Natural killer cell treated with Interleukin-12 subunit alpha and Interleukin-12 subunit beta and Interleukin-15 and Interleukin-18, amount 100 ng/mL, for 72 hours (primary cell): Measurements from ENCODE around the gene TRAPPC12. TPM values are rescaled to one million over a fixed set of nuclear protein-coding genes. Genes with fewer than 3 reads are reported as not detected.

Experiments
- ATAC-seq, 2 donors: fragments of 150-1000 bp; cut with Tn5 transposase in 1 of 2; sonication (Bioruptor Pico), chemical (Tn5 transposase) in 1 of 2; 2 replicates each; pipeline ENCODE4 v1.10.0; 2021
- DNase-seq: peaks from one replicate; pipeline ENCODE4 v3.0.0; 2022; ENCODE audit warnings: low spot score
- H3K27ac Mint-ChIP-seq, 2 donors: 1 replicate in 1 of 2; 2 replicates in 1 of 2; pipeline ENCODE4 v1.8.0; 2022; ENCODE audit warnings: mixed read lengths in 2 of 2, mild to moderate bottlenecking in 1 of 2, moderate library complexity in 1 of 2
- H3K27me3 Mint-ChIP-seq, 2 donors: 1 replicate in 1 of 2; 2 replicates in 1 of 2; pipeline ENCODE4 v1.8.0; 2022; ENCODE audit warnings: mixed read lengths in 2 of 2
- H3K36me3 Mint-ChIP-seq: one replicate; pipeline ENCODE4 v1.8.0; 2022; ENCODE audit warnings: mixed read lengths
- H3K4me1 Mint-ChIP-seq, 2 donors: 1 replicate in 1 of 2; 2 replicates in 1 of 2; pipeline ENCODE4 v1.8.0; 2022; ENCODE audit warnings: low read depth in 2 of 2, mixed read lengths in 2 of 2, mild to moderate bottlenecking in 1 of 2
- H3K4me3 Mint-ChIP-seq: one replicate; pipeline ENCODE4 v1.8.0; 2022; ENCODE audit warnings: mixed read lengths
- H3K9me3 Mint-ChIP-seq: 2 replicates; pipeline ENCODE4 v1.8.0; 2022; ENCODE audit warnings: mixed read lengths
- total RNA-seq, 2 donors: library from RNA; stranded (reverse); gene quantifications; one replicate each; pipeline ENCODE4 v1.2.3, GENCODE V29; 2022

TRAPPC12 gene
- total RNA-seq, 2 donors from 2014 or later = 93.2 to 155 TPM

DNA sequence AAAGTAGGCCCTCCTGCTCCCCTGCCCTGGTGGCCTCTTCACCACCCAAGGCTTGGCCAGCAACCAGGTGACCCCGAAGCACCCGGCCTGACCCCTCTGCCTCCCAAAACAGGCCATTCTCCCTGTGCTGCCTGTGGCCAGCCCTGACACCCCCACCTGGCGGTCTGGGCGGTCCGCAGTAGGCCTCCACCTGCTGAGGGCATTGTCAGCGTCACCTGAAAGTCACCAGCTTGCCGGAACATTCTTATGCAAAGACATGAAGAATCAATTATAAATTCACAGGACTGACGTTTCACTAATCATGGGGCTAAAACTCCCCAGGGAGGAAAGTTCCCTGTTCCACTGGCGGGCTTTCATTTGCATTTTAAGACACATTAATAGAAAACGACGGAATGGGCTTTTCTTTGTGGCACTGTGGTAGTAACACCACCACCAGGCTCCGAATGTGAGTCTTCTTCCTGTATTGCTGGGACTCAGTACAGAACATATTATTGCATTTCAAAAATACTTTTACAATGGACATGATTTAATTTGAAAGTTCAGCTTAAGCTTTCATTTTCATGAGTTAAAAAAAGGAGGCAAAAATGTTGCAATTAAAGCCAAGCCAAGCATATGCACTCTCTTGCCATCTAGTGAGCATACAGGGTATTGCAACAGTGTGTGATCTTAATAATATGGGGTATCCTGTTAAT, 82.5 kb downstream of the TRAPPC12 start:
- Mint-ChIP-seq H3K9me3 (no peaks in the 10 kb centered on the region), H3K27ac (peak overlapping the region; percentile 79 to 93)
- DNase-seq = no peak

DNA sequence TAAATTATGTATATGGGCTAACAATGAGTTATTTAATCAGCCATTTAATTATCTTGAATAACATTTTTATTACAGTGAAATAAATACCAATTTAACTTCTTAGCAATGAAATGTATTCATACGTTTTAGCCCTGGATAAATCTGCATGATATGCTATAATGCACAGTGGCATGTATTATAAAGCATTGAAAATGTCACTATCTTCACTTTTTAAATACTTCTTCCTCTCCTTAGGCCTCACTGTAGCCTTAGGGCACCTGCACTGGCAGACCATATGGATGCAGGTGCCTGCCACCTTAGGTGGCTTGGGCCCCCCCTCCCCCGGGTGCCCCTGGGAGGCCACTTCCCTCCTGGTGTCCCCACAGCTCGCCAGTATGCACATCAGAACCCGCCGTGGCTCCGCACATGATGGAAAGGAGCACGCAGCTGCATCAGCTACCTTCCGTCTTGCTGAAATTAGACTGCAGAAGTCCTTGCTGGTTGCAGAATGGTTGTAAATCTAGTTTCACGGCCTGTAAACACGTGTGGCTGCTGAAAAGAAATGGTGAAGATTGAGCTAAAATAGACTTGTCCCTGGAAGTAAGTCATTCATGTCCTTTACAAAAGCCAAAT, 83.1 kb downstream of the TRAPPC12 start:
- Mint-ChIP-seq H3K27ac (peak overlapping the region; percentile 79 to 93), H3K9me3 (no peaks in the 10 kb centered on the region), H3K4me1 (peaks cover 6 to 8% of the 10 kb centered on the region in 2 donors), H3K27me3 (no peaks in the 10 kb centered on the region), H3K36me3 (peaks cover 4% of the 10 kb centered on the region), H3K4me3 (no peak overlapping the region)
- ATAC-seq (no peak), DNase-seq (no peak)

More for the DNA sequence above, 82.5 kb downstream of the TRAPPC12 start:
- peak; percentile 55 to 72 for ATAC-seq
- Mint-ChIP-seq H3K27me3 (no peaks in the 10 kb centered on the region), H3K4me3 (peak overlapping the region; percentile 53), H3K36me3 (peaks cover 4% of the 10 kb centered on the region), H3K4me1 (peaks cover 6 to 9% of the 10 kb centered on the region in 2 donors)

DNA sequence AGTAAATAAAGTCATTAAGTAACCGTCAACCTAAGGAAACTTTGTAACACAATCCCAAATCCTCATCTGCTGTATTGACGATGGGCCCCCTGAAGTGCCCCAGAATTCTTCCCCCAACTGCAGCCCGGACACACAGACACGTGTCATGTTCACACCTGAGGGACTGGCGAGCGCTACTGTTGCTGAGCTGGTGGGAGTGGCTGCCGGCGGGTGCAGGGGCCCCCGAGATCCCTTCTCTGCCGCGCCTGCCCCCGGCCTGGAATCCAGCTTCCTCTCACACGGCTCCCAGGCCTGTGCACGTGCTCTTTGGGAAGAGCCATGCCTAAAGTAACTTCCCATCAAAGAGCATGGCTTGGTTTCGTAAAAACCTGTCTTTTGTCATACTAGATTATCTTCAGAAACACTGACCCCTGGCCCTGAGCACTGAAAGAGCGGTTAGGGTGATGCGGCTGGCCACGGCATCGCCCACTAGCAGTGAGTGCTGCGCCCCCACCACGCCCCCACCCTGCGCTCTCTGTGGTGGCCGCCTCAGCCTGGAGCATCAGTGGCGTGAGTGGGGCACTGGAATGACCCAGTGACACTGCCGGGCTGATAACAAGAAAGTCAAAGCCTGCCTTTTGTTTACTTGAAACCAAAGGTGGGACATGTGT, 83.8 kb downstream of the TRAPPC12 start:
- Mint-ChIP-seq H3K9me3 (no peaks in the 10 kb centered on the region), H3K4me1 (peaks cover 6 to 11% of the 10 kb centered on the region in 2 donors), H3K27me3 (no peaks in the 10 kb centered on the region), H3K27ac (no peak overlapping the region), H3K36me3 (peaks cover 6% of the 10 kb centered on the region), H3K4me3 (no peak overlapping the region)
- DNase-seq (no peak), ATAC-seq (no peak)

DNA sequence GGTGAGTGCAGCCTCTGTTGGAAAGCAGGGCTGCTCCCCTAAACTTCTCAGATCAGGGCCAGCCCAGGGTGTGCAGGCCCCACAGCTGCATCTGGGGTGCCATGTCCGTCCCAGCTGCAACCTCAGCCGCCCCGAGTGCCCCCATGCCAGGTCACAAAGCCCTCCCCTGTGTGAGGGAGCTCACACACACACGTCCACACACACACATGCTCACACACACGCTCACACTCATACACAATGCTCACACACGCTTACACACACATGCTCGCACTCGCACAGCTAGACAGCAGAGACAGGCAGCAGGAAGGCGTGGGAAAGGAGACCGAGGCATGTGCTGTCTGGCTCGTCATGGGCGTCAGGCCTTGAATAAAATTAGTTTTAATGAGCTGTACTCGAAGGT, 84.5 kb downstream of the TRAPPC12 start:
- peaks cover 6 to 15% of the 10 kb centered on the region in 2 donors for H3K4me1 Mint-ChIP-seq
- no peaks in the 10 kb centered on the region for H3K27me3 Mint-ChIP-seq
- no peaks in the 10 kb centered on the region for H3K9me3 Mint-ChIP-seq
- no peak overlapping the region for H3K27ac Mint-ChIP-seq
- H3K36me3 Mint-ChIP-seq = peaks cover 6% of the 10 kb centered on the region
- DNase-seq (no peak), ATAC-seq (no peak)
- no peak overlapping the region for H3K4me3 Mint-ChIP-seq

DNA sequence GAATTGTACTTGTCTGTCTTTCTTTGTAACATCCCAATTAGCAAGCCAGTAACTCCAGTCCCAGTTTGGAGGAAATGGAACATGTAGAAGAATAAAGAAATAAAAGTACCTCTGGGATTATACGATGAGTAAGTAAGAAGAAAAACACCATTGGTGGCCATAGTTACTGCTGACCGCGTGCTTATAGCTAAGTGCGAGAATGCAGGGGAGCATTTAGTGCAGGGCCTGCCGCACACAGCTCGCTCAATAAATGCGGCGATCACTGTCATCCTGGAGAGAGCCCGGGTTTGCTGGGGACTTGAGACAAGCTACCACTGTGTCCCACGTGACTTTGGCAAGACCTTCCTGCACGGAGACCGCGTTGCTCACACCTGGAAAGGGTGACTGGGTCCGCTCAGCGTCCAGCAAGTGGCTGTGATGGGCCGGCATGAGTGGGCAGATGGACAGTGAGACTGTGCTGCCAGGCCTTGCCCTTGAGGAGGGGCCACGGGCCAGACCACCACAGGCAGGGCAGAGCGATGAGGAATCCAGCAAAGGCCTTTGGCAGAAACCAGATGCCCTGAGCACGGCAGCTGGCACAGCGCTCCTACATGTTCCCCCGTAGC, 85.0 kb downstream of the TRAPPC12 start:
- ATAC-seq (no peak), DNase-seq (no peak)
- Mint-ChIP-seq H3K27me3 (no peaks in the 10 kb centered on the region), H3K4me3 (no peak overlapping the region), H3K36me3 (peaks cover 6% of the 10 kb centered on the region), H3K4me1 (peaks cover 6 to 15% of the 10 kb centered on the region in 2 donors), H3K27ac (no peak overlapping the region), H3K9me3 (no peaks in the 10 kb centered on the region)

DNA sequence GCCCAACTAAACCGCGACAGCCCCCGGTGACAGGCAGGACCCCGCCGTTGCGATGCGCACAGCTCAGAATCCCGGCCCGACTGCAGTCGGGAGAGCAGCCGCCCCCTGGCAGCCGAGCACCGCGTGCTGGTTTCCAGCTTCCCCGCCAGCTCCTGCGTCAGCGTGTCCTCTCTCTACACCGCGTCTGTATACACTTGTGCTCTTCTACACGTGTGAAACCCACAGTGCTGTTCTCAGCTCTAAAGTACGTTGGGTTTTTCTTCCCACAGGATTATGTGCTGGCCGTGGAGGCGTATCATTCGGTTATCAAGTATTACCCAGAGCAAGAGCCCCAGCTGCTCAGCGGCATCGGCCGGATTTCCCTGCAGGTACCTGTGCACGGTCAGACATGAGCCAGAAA, 85.8 kb downstream of the TRAPPC12 start:
- ATAC-seq = no peak
- H3K9me3 Mint-ChIP-seq = no peaks in the 10 kb centered on the region
- H3K4me1 Mint-ChIP-seq = peaks cover 6 to 15% of the 10 kb centered on the region in 2 donors
- no peak overlapping the region for H3K4me3 Mint-ChIP-seq
- peaks cover 6% of the 10 kb centered on the region for H3K36me3 Mint-ChIP-seq
- DNase-seq = no peak
- no peaks in the 10 kb centered on the region for H3K27me3 Mint-ChIP-seq
- no peak overlapping the region for H3K27ac Mint-ChIP-seq

DNA sequence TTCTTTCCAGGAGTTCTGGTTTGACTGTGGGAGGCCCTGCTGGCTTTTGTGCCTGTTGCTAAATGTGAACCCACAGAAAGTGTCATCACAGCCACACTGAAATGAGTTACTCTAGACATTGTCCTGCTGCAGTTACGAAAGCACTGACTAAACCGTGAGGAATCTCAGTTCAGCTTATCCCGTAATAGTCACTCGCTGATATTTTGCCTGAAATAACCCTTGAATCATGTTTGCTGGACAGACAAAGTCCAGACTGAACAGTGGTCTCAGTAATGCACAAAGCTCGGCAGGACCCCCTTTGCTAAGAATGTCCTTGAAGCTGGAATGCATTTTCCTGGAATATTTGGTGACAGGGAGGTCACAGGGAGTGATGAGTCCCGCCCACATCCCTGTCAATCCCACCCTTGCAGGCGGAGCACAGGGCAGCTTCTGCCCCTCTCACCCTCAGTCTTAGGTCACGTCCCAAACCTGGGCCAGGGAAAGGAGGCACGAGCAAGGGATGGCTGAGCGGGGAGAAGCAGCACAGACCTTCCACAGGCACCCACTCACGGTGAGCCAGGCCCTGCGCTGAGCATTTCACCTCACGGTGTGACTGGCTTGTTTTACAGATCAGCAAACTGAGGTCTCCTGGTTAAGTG, 86.5 kb downstream of the TRAPPC12 start:
- Mint-ChIP-seq H3K36me3 (peaks cover 6% of the 10 kb centered on the region), H3K27ac (no peak overlapping the region), H3K4me3 (no peak overlapping the region), H3K9me3 (no peaks in the 10 kb centered on the region), H3K27me3 (no peaks in the 10 kb centered on the region), H3K4me1 (peaks cover 6 to 15% of the 10 kb centered on the region in 2 donors)
- ATAC-seq (no peak), DNase-seq (no peak)

DNA sequence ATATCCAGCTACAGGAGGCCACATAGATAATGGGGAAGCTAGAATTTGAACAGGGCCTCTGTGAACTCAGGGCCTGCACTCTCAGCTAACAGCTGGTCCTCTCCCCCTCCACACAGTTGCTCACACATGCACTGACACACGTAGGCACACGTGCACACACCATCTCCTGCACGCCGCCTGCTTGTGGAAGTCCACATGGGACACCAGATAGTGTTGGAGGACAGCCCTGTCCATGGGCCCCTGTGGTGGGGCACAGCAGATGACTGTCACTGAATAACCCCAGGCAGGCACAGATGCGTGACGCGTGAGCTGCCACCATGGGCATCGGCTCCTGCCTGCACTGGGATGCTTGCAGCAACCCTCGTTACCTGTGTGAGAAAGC, 87.0 kb downstream of the TRAPPC12 start:
- Mint-ChIP-seq H3K4me3 (no peak overlapping the region), H3K4me1 (peaks cover 6 to 15% of the 10 kb centered on the region in 2 donors), H3K36me3 (peaks cover 6% of the 10 kb centered on the region), H3K27me3 (no peaks in the 10 kb centered on the region), H3K27ac (no peak overlapping the region), H3K9me3 (no peaks in the 10 kb centered on the region)
- ATAC-seq (no peak), DNase-seq (no peak)

DNA sequence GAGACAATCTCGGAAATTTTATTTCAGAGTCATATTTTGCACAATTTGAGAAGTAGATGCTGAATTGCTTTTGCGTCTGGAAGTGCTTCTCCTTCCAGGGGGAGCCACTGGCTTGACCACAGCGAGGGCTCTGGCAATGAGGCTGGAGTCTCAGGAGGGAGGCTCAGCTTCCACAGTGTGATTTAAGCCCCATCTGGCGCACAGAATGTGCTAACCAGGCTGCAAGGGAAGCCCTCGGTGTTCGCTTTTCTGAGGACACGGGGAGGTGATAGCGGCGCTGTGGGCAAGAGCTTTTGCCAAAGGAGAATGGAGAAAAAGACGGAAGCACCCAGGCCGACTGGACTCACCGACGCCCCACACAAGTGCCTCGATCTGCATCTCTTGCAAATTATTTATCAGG, 87.5 kb downstream of the TRAPPC12 start:
- DNase-seq (no peak), ATAC-seq (no peak)
- no peaks in the 10 kb centered on the region for H3K9me3 Mint-ChIP-seq
- H3K27ac Mint-ChIP-seq = no peak overlapping the region
- H3K36me3 Mint-ChIP-seq = peaks cover 6% of the 10 kb centered on the region
- H3K4me1 Mint-ChIP-seq = peaks cover 2 to 12% of the 10 kb centered on the region in 2 donors
- no peaks in the 10 kb centered on the region for H3K27me3 Mint-ChIP-seq
- H3K4me3 Mint-ChIP-seq = no peak overlapping the region

DNA sequence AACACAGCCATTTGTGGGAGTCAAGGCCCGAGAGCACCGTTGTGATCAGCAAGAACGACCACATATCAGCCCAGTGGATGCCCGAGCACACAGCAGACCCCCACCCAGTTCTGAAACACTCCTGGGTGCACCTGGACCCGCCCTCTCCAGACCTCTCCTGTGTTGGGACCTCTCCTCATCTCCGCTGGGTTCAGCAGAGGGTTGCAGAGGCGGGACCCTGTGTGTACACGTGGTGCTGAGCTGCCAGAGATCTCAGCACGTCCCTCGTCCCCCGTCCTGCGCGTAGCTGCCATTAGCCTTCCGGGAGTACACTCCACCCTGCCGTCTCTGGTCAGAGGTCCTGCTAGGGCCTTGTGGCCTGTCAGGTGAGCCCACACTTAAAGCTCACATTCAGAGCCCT, 88.2 kb downstream of the TRAPPC12 start:
- DNase-seq (no peak), ATAC-seq (no peak)
- H3K27me3 Mint-ChIP-seq = no peaks in the 10 kb centered on the region
- no peak overlapping the region for H3K4me3 Mint-ChIP-seq
- H3K27ac Mint-ChIP-seq = peak overlapping the region in 1 of 2 donors; percentile 69
- peaks cover 0 to 10% of the 10 kb centered on the region in 2 donors for H3K4me1 Mint-ChIP-seq
- H3K9me3 Mint-ChIP-seq = no peaks in the 10 kb centered on the region
- H3K36me3 Mint-ChIP-seq = peaks cover 6% of the 10 kb centered on the region

DNA sequence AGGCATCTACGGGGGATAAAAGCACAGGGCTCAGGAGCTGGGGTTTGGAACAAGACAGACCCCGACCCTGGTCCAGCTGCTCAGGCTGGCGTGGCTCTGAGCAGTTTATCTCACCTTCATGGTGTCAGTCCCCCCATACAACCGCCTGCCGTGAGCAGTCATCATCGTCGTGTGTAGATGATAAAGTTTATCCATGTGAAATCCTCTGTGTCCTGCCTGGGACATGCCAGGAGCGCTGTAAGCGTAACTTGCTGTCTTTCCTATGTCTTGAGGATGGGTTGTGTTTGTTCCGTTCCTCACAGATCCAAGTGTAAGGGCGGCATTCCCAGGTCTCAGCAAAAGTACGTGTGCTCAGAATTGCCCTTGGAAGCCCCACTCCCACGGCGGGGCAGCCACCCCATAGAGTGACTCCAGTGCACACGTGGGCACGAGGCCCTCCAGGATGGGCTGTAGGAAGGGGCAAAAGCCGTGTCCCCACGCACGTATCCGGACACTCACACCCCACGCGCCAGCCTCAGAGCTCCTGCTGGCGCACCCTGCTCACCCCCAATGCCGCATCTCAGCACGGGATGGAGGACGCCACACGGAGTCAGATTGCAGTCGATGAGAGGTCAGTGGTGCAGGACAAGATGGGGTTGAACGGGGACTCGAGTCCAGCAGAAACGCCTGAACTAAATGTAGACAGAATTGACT, 88.9 kb downstream of the TRAPPC12 start:
- no peak overlapping the region for H3K4me3 Mint-ChIP-seq
- no peaks in the 10 kb centered on the region for H3K27me3 Mint-ChIP-seq
- peaks cover 6% of the 10 kb centered on the region for H3K36me3 Mint-ChIP-seq
- peaks cover 0 to 10% of the 10 kb centered on the region in 2 donors for H3K4me1 Mint-ChIP-seq
- ATAC-seq = no peak
- peak overlapping the region in 1 of 2 donors; percentile 69 for H3K27ac Mint-ChIP-seq
- DNase-seq = no peak
- H3K9me3 Mint-ChIP-seq = no peaks in the 10 kb centered on the region

DNA sequence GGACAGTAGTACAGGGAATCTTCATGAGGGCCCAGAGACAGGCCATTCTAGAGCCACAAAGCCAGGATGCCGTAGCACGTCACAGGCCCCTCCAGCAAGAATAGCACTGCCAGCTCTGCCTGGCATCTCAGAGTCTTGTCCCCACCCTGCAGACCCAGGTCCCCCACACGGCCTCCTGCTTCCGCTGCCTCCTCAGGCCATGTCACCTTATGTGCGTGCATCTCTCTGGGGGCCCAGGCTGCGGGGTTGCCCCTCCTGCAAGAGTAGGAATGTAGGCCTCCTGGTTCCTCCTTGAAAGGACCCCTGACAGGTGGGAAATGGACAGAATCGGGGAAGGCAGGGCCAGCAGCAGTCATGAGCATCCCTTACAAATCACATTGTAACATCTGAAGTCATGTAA, 90.0 kb downstream of the TRAPPC12 start:
- DNase-seq (no peak), ATAC-seq (no peak)
- H3K4me1 Mint-ChIP-seq = peaks cover 0 to 7% of the 10 kb centered on the region in 2 donors
- peaks cover 6% of the 10 kb centered on the region for H3K36me3 Mint-ChIP-seq
- H3K9me3 Mint-ChIP-seq = no peaks in the 10 kb centered on the region
- H3K27me3 Mint-ChIP-seq = no peaks in the 10 kb centered on the region
- H3K4me3 Mint-ChIP-seq = no peak overlapping the region
- H3K27ac Mint-ChIP-seq = no peak overlapping the region

DNA sequence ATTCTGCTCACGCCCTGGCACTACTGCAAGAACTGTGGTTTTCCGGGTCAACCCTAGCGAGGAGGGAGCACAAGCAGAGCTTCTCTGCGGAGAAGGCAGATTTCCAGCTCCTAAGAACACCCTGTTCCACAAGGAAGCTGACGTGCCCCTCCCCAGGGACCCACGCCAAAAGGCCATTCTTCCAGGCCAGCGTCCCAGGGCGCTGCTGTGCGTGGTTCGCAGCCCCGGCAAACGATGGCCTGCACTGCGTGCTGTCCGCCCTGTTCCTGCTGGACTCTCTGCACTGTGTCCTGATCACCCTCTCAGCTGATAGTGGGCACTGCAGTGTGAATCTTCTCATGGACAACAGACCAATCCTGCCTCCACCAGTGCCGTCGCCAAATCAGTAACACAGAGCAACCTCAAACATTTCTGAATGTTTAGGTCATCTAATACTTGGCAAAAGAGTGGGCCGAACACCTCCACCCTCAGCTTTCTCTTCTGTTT, 90.7 kb downstream of the TRAPPC12 start:
- H3K36me3 Mint-ChIP-seq = peaks cover 6% of the 10 kb centered on the region
- H3K27me3 Mint-ChIP-seq = no peaks in the 10 kb centered on the region
- H3K4me3 Mint-ChIP-seq = no peak overlapping the region
- H3K27ac Mint-ChIP-seq = no peak overlapping the region
- H3K4me1 Mint-ChIP-seq = peaks cover 0 to 7% of the 10 kb centered on the region in 2 donors
- H3K9me3 Mint-ChIP-seq = no peaks in the 10 kb centered on the region
- ATAC-seq = no peak
- no peak for DNase-seq
